Liver (tissue), 9 donors: Measurements from ENCODE around the gene SAT1. TPM values are rescaled to one million over a fixed set of nuclear protein-coding genes. Genes with fewer than 3 reads are reported as not detected.
A peak's percentile ranks its signal among the peaks of the same experiment; 100 is the strongest.

ENCODE experiments used
- DNase-seq: peaks from one replicate; pipeline ENCODE4 v3.0.0-alpha.2; 2017; ENCODE audit warnings: low spot score
- H3K27ac ChIP-seq, 2 donors: one replicate each; pipeline ENCODE4 v1.7.0; 2013; ENCODE audit warnings: inconsistent platforms in 2 of 2, low read length in 2 of 2, control low read depth in 1 of 2, low read depth in 1 of 2, mild to moderate bottlenecking in 1 of 2
- H3K27me3 ChIP-seq, 4 donors: one replicate each; pipeline versions ENCODE4 v1.6.1 to v1.7.0; 2013; ENCODE audit warnings: low read length in 3 of 4, inconsistent platforms in 1 of 4, mild to moderate bottlenecking in 1 of 4, moderate library complexity in 1 of 4; ENCODE audit not compliant: control insufficient read depth in 4 of 4, insufficient read depth in 4 of 4
- H3K36me3 ChIP-seq, 4 donors: one replicate each; pipeline versions ENCODE4 v1.6.1 to v1.7.0; 2013; ENCODE audit warnings: low read length in 3 of 4, mild to moderate bottlenecking in 3 of 4, low read depth in 1 of 4, moderate library complexity in 1 of 4; ENCODE audit not compliant: control insufficient read depth in 4 of 4, insufficient read depth in 3 of 4
- H3K4me1 ChIP-seq, 4 donors: one replicate each; pipeline versions ENCODE4 v1.6.1 to v1.7.0; 2013; ENCODE audit warnings: low read length in 3 of 4, mild to moderate bottlenecking in 3 of 4, moderate library complexity in 1 of 4; ENCODE audit not compliant: control insufficient read depth in 4 of 4, insufficient read depth in 4 of 4
- H3K4me3 ChIP-seq, 3 donors: one replicate each; pipeline versions ENCODE4 v1.6.1 to v1.7.0; 2013; ENCODE audit warnings: low read length in 3 of 3, control low read depth in 1 of 3, low read depth in 1 of 3, mild to moderate bottlenecking in 1 of 3
- H3K9ac ChIP-seq, 2 donors: one replicate each; pipeline ENCODE4 v1.7.0; 2013; ENCODE audit warnings: low read length in 2 of 2, mild to moderate bottlenecking in 2 of 2, moderate library complexity in 2 of 2, control low read depth in 1 of 2, low read depth in 1 of 2
- H3K9me3 ChIP-seq, 4 donors: one replicate each; pipeline versions ENCODE4 v1.6.1 to v1.7.0; 2013; ENCODE audit warnings: low read length in 3 of 4; ENCODE audit not compliant: control insufficient read depth in 4 of 4
- EGR1 ChIP-seq, 2 donors: IDR thresholded peaks; 2 replicates each; pipeline ENCODE4 v1.6.1; 2016 to 2018; ENCODE audit warnings: antibody characterized with exemption in 2 of 2, low read depth in 2 of 2
- FOXA1 ChIP-seq: IDR thresholded peaks from 2 replicates; pipeline ENCODE4 v1.6.1; 2016; ENCODE audit warnings: antibody characterized with exemption
- FOXA2 ChIP-seq: IDR thresholded peaks from 2 replicates; pipeline ENCODE4 v1.6.1; 2016; ENCODE audit warnings: antibody characterized with exemption
- GABPA ChIP-seq, 2 donors: IDR thresholded peaks in 1 of 2; conservative IDR thresholded peaks in 1 of 2; 2 replicates each; pipeline ENCODE4 v1.6.1; 2016; ENCODE audit warnings: antibody characterized with exemption in 2 of 2, mild to moderate bottlenecking in 1 of 2, moderate library complexity in 1 of 2
- HNF4A ChIP-seq, 2 donors: conservative IDR thresholded peaks; 2 replicates each; pipeline ENCODE4 v1.6.1; 2016; ENCODE audit warnings: antibody characterized with exemption in 2 of 2, mild to moderate bottlenecking in 2 of 2
- HNF4G ChIP-seq: IDR thresholded peaks from 2 replicates; pipeline ENCODE4 v1.6.1; 2016; ENCODE audit warnings: antibody characterized with exemption
- JUND ChIP-seq, 2 donors: IDR thresholded peaks; 2 replicates each; pipeline ENCODE4 v1.6.1; 2016; ENCODE audit warnings: antibody characterized with exemption in 2 of 2
- NR2F2 ChIP-seq: IDR thresholded peaks from 2 replicates; pipeline ENCODE4 v1.6.1; 2016; ENCODE audit warnings: antibody characterized with exemption
- RAD21 ChIP-seq, 2 donors: IDR thresholded peaks; 2 replicates each; pipeline ENCODE4 v1.6.1; 2016; ENCODE audit warnings: antibody characterized with exemption in 2 of 2, mild to moderate bottlenecking in 2 of 2
- REST ChIP-seq: IDR thresholded peaks from 2 replicates; pipeline ENCODE4 v1.6.1; 2016; ENCODE audit warnings: antibody characterized with exemption, mild to moderate bottlenecking
- RXRA ChIP-seq, 2 donors: IDR thresholded peaks; 2 replicates each; pipeline ENCODE4 v1.6.1; 2017 to 2018; ENCODE audit warnings: antibody characterized with exemption in 2 of 2, mild to moderate bottlenecking in 1 of 2
- SP1 ChIP-seq: IDR thresholded peaks from 2 replicates; pipeline ENCODE4 v1.6.1; 2018; ENCODE audit warnings: antibody characterized with exemption, mild to moderate bottlenecking
- TAF1 ChIP-seq: conservative IDR thresholded peaks from 2 replicates; pipeline ENCODE4 v1.6.1; 2016; ENCODE audit warnings: antibody characterized with exemption, mild to moderate bottlenecking
- YY1 ChIP-seq: IDR thresholded peaks from 2 replicates; pipeline ENCODE4 v1.6.1; 2016; ENCODE audit warnings: antibody characterized with exemption, mild to moderate bottlenecking
- ZBTB33 ChIP-seq: IDR thresholded peaks from 2 replicates; pipeline ENCODE4 v1.6.1; 2016; ENCODE audit warnings: antibody characterized with exemption
- WGBS: extraction: QIAGEN DNeasy Blood & Tissue Kit; methylation state at CpG from one replicate; pipeline ENCODE4 v1.1.7; 2013; 5-methylcytosine and 5-hydroxymethylcytosine counted together
- polyA plus RNA-seq, 2 donors: library from polyadenylated mRNA; stranded (reverse) in 1 of 2; unstranded in 1 of 2; fragments of 200-250 nt in 1 of 2; fragments of >200 nt in 1 of 2; fragmentation: Nextera tagmentation in 1 of 2; extraction: Ambion mirVana in 1 of 2; gene quantifications; one replicate each; pipeline versions ENCODE4 v1.2.1 to v1.2.3, GENCODE V29; 2013 to 2015
- total RNA-seq, 2 donors: library from RNA; depleted of rRNA; stranded (reverse); fragments of >200 nt; gene quantifications; one replicate each; pipeline ENCODE4 v1.2.3, GENCODE V29; 2014
- TF ChIP-seq, protein P1 (sequence below): fragments of 150-350 bp; IDR thresholded peaks from 2 replicates; pipeline ENCODE4 v1.5.1; 2017; ENCODE audit warnings: improper control_type of control experiment, low read depth, low read length; ENCODE audit not compliant: missing input control
- TF ChIP-seq, protein P2 (sequence below): IDR thresholded peaks from 2 replicates; pipeline ENCODE4 v1.6.1; 2016; ENCODE audit warnings: antibody characterized with exemption
- TF ChIP-seq, protein P3 (sequence below): IDR thresholded peaks from 2 replicates; pipeline ENCODE4 v1.6.1; 2016; ENCODE audit warnings: antibody characterized with exemption
- donor health status: healthy.
- donor health status: healthy.
- donor health status: healthy.
- donor health status: healthy.
- donor health status: healthy.

SAT1 gene
- total and polyA plus RNA-seq, 4 donors = 105 to 780 (median 296) TPM

DNA sequence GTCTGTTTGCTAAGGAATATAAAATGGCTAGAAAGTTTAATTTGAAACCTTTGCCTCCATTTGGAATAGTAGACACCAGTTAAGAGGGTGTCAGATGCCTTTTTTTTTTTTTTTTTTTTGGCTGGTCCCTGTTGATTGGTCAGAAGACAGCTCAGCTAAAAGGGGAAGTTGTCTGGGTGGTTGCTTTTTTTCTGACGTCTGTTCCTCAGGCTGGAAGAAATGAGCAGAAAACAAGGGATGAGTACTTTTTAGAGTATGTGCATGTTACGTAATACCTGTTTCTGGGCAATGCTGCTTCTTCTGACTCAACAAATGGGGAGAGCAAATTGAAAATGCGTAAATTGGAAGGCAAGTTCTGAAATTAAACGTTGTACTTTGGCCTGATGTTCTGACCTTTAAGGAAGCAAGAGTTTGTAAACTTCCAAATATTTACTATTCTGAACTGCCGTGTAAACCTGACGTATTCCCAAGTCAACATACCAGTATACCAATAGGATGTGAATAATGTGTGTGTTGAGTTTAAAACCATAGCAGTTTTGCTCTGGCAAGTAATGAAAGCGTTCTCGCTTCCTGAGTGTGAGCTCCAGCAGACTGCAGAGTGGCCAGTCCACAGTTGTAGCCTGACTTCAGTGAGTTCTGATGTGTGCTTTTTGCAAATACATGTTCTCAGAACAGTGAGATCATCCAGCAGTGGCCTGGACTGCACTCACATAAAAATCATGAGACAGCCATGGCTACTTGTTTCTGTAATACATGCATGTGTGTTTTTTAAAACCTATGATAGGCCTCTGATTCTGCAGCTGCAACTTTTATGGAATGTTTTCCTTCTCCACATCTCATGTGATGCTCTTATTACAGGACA is 1.7 kb downstream of the SAT1 start:
- peak; percentile 41 to 73 for TF ChIP-seq RXRA (IDR thresholded peaks at IDR 0.05)
- TF ChIP-seq REST = no peak
- TF ChIP-seq SP1 = peak; percentile 63
- peak; percentile 79 to 83 for TF ChIP-seq HNF4A (conservative IDR thresholded peaks at IDR 0.05)
- peak in 1 of 2 donors; percentile 59 for TF ChIP-seq JUND (IDR thresholded peaks at IDR 0.05)
- peak; percentile 42 for TF ChIP-seq FOXA2
- TF ChIP-seq NR2F2 = no peak
- peak; percentile 44 for TF ChIP-seq TAF1
- peak in 1 of 2 donors; percentile 9 for TF ChIP-seq RAD21 (IDR thresholded peaks at IDR 0.05)
- TF ChIP-seq GABPA (IDR thresholded peaks at IDR 0.05 in 1 of 2, conservative IDR thresholded peaks at IDR 0.05 in 1 of 2) = no peak
- TF ChIP-seq, protein P1, sequence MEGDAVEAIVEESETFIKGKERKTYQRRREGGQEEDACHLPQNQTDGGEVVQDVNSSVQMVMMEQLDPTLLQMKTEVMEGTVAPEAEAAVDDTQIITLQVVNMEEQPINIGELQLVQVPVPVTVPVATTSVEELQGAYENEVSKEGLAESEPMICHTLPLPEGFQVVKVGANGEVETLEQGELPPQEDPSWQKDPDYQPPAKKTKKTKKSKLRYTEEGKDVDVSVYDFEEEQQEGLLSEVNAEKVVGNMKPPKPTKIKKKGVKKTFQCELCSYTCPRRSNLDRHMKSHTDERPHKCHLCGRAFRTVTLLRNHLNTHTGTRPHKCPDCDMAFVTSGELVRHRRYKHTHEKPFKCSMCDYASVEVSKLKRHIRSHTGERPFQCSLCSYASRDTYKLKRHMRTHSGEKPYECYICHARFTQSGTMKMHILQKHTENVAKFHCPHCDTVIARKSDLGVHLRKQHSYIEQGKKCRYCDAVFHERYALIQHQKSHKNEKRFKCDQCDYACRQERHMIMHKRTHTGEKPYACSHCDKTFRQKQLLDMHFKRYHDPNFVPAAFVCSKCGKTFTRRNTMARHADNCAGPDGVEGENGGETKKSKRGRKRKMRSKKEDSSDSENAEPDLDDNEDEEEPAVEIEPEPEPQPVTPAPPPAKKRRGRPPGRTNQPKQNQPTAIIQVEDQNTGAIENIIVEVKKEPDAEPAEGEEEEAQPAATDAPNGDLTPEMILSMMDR = no peak
- TF ChIP-seq YY1 = peak; percentile 44
- TF ChIP-seq, protein P2, sequence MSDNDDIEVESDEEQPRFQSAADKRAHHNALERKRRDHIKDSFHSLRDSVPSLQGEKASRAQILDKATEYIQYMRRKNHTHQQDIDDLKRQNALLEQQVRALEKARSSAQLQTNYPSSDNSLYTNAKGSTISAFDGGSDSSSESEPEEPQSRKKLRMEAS = peak; percentile 26
- peak; percentile 40 for TF ChIP-seq HNF4G
- TF ChIP-seq, protein P3, sequence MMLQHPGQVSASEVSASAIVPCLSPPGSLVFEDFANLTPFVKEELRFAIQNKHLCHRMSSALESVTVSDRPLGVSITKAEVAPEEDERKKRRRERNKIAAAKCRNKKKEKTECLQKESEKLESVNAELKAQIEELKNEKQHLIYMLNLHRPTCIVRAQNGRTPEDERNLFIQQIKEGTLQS = no peak
- peak; percentile 31 for TF ChIP-seq ZBTB33
- TF ChIP-seq FOXA1 = no peak
- no peak for TF ChIP-seq EGR1 (IDR thresholded peaks at IDR 0.05; ENCODE audit: low read depth in 2 of 2)
- no peaks in the 10 kb centered on the region for H3K27me3 ChIP-seq
- peak overlapping the region; percentile 86 to 93 for H3K9ac ChIP-seq
- H3K27ac ChIP-seq = peak overlapping the region; percentile 84 to 91
- H3K4me3 ChIP-seq = peak overlapping the region; percentile 48 to 93 (median 87)
- 16% methylated on average over 8 of the region's 8 CpGs for WGBS
- H3K36me3 ChIP-seq = peaks cover 2 to 9% (median 4%) of the 10 kb centered on the region in 4 donors
- no peak for DNase-seq
- H3K9me3 ChIP-seq = no peaks in the 10 kb centered on the region
- H3K4me1 ChIP-seq = peaks cover 0 to 9% (median 3%) of the 10 kb centered on the region in 4 donors
